Iris pigment epithelial cell (primary cell): ENCODE results near the gene RGS13.
"Not testable (repeated sequence)": the region's sequence is repeated elsewhere in the genome, so short reads cannot be mapped to it uniquely, and the experiment has no call there.

Source experiments
- DNase-seq: peaks from one replicate; pipeline ENCODE4 v3.0.0-alpha.2; 2011; ENCODE audit warnings: low read depth

The RGS13 gene

DNA sequence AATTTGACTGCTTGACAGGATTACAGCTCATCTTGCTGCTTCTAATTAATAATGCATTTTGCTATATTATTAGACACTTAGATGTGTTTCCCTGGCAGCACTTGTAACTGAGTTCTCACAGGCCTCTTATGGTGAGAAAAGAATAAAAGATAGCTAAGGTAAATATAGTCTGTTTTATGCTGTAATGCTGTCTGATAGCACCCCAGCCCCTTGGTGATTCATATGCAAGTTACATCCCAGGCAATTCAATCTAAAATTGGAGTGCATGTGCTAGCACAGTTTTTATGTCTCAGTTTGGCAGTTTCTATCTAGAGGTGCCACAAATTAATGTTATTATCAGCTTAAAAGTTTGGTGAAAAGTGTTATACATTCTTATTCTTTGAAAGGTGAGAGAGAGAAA is 42.2 kb downstream of the RGS13 start:
- no peak for DNase-seq

- no peak for DNase-seq
Observed at GRCh38 chr1:192682335-192682734, 46.4 kb downstream of the RGS13 start.

DNA sequence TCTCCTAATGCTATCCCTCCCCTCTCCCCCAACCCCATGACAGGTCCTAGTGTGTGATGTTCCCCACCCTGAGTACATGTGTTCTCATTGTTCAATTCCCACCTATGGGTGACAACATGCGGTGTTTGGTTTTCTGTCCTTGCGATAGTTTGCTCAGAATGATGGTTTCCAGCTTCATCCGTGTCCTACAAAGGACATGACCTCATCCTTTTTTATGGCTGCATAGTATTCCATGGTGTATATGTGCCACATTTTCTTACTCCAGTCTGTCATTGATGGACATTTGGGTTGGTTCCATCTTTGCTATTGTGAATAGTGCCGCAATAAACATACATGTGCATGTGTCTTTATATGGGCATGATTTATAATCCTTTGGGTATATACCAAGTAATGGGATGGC is 47.1 kb downstream of the RGS13 start:
- not testable (repeated sequence) for DNase-seq

DNA sequence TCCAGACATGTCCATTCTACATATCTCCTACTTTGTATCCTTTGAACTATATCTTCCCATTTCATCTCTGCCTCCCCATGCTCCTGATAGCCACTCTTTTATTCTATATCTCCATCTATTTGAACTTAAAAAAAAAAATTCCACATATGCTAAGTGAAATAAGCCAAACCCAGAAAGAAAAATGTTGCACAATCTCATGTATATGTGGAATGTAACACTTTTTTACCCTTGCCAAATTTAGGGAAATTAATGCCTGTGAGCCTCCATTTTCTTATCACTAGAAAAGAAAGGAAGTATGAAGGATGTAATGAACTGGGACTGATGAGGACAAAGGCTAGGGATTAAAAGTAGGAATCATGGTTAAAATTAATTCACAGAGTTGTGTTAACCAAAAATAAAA is 53.5 kb downstream of the RGS13 start:
- no peak for DNase-seq

DNA sequence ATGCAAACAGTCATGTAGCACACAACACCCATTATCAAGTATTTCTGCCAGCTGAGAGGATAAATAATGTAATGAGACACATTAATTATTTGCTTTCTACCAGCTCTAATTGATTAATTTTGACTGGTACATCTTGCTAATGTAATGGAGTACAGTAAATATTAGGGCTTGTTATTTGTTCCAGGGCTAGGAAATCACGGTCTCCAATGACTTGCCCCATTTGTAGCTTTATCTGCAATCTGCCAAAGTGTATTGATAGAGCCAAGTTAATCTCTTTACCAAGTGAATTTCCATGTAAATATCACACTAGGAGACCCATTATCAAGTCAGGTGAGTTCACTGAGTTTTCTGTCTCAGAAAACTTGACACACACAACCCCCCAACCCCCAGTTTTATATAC is 55.1 kb downstream of the RGS13 start:
- DNase-seq, result no peak

- DNase-seq, result no peak
Observed at GRCh38 chr1:192696082-192696481, 60.1 kb downstream of the RGS13 start.

GRCh38 chr1:192697771-192698170 is 61.8 kb downstream of the RGS13 start:
- DNase-seq, result no peak

GRCh38 chr1:192698731-192699130 is 62.8 kb downstream of the RGS13 start:
- DNase-seq, result no peak

GRCh38 chr1:192700834-192701271 is 64.9 kb downstream of the RGS13 start:
- peak; percentile 98 for DNase-seq

DNA sequence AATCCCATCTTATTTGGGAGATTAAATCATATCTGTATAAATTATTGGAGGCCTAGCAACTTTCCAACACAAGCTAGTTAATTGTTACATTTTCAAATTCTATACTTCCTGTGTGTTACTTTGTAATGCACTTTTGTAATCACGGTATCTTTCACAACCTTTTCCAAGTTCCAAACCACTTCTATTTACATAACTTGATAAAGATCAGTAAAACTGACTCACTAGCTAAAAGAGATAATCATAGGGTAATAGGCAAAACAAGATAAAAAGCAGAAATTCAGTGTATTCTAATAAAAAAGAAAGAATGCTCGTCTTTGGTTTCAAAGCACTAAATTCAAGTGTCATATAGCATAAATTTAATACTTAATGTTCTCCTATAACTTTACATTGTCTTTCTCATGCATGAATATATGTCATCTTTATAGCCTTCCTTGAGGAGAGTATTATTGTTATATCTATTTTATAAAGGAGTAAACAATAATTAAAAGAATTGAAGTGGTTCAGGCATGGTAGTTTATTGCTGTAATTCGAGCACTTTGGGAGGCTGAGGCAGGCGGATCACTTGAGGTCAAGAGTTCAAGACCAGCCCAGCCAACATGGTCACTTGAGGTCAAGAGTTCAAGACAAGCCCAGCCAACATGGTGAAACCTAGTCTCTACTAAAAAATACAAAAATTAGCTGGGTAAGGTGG is 66.4 kb downstream of the RGS13 start:
- peak; percentile 94 for DNase-seq

GRCh38 chr1:192703283-192704206 is 67.6 kb downstream of the RGS13 start:
- no peak for DNase-seq

DNA sequence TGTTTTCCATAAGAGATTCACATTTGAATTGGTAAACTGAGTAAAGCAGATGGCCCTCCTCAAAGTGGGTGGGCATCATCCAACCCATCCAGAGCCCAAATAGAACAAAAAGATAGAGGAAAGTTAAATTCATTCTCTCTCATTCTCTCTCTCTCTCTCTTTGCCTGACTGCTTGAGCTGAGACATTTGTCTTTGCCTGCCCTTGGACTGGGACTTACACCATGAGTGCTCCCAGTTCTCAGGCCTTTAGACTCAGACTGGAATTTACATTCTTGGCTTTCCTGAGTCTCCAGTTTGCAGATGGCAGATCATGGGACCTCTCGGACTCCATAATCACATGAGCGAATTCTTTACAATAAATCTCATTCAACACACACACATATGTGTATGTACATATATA is 69.6 kb downstream of the RGS13 start:
- no peak for DNase-seq

DNA sequence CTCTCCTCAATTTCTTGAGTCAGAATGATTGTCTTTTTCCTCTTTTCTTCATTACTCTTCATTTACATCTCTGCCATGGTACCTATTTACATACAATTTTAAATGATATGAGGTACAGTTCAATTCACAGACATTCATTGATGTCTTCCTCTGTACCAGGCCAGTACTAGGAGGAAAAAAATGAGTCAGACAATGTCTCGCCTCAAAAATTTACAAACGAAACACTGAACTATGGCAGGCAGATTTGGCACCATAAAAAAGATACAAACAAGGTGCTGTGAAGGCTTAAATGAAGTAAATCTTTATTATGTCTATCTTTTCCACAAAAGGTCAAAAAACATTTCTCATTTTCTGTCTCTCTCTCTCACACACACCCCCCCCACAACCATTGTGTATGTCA is 71.0 kb downstream of the RGS13 start:
- peak; percentile 59 for DNase-seq

DNA sequence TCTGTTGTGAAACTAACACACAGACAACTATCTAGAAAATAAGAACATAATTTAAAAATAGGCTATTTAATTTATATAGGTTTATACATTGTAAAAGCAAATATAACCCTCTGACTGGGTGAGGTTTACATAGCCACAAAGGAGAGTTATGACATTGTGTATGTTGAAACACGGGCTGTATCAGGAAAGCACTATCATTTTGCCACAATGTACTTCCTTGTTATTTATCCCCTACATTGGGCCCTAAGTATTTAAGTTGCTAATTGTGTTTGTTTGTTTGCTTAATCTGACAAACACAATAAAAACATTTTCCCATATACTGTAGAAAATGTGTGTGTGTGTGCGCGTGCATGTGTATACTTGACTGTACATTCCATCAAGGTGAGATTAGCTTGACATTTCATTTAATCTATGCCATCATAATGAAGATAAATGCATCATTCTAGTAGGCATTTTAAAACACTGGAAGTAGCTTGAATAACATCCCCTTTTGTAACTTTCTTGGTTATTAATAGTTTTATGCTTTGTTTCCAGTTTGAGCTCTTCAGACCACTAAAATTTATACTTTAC is 72.1 kb downstream of the RGS13 start:
- no peak for DNase-seq

GRCh38 chr1:192709544-192709943 is 73.6 kb downstream of the RGS13 start:
- DNase-seq, result no peak
